HepG2 (cell line): ENCODE results near the gene ANLN.
"Not testable (repeated sequence)": the region's sequence is repeated elsewhere in the genome, so short reads cannot be mapped to it uniquely, and the experiment has no call there.

Experiments
- ASH2L ChIP-seq: fragments of 300-600, 200-600 bp; sonication (generic); IDR thresholded peaks from 2 replicates; pipeline ENCODE4 v1.7.0; 2017; ENCODE audit warnings: low read depth, mild to moderate bottlenecking, moderate library complexity, mixed read lengths, low read length; ENCODE audit not compliant: insufficient read length
- CTCF ChIP-seq: sonication (generic); formaldehyde crosslinking; IDR thresholded peaks from 2 replicates; pipeline ENCODE4 v1.5.0; 2020; ENCODE audit warnings: mild to moderate bottlenecking, missing genetic modification reagents, moderate library complexity
- HNRNPH1 ChIP-seq: fragments of 200-400 bp; formaldehyde crosslinking; optimal IDR thresholded peaks from 2 replicates; pipeline ENCODE3; 2017; ENCODE audit warnings: mild to moderate bottlenecking, low read depth, low read length
- MAZ ChIP-seq, 2 experiments: sonication (generic) in 1 of 2; formaldehyde crosslinking in 1 of 2; IDR thresholded peaks; 2 replicates each; pipeline versions ENCODE4 v1.5.0 to v1.6.1; 2012 to 2020; ENCODE audit warnings: low read depth in 2 of 2, mild to moderate bottlenecking in 2 of 2, borderline replicate concordance in 1 of 2, improper control_type of control experiment in 1 of 2, low read length in 1 of 2, missing genetic modification reagents in 1 of 2, moderate library complexity in 1 of 2
- NFIC ChIP-seq: IDR thresholded peaks from 2 replicates; pipeline ENCODE4 v1.6.1; 2012; ENCODE audit warnings: mild to moderate bottlenecking, low read length, inconsistent platforms
- NRL ChIP-seq: sonication (generic); formaldehyde crosslinking; IDR thresholded peaks from 2 replicates; pipeline ENCODE4 v1.5.0; 2020; ENCODE audit warnings: missing genetic modification reagents, mild to moderate bottlenecking, moderate library complexity, borderline replicate concordance
- PATZ1 ChIP-seq: sonication (generic); formaldehyde crosslinking; IDR thresholded peaks from 2 replicates; pipeline ENCODE4 v1.4.0; 2020; ENCODE audit warnings: missing genetic modification reagents
- POLR2A ChIP-seq, 2 experiments: IDR thresholded peaks; 2 replicates each; pipeline ENCODE4 v1.6.1; 2011; ENCODE audit warnings: low read depth in 2 of 2, low read length in 2 of 2, mild to moderate bottlenecking in 1 of 2, moderate library complexity in 1 of 2; ENCODE audit not compliant: insufficient read depth in 1 of 2
- SP1 ChIP-seq, 2 experiments: fragments of 450-650 bp in 1 of 2; sonication (generic) in 1 of 2; formaldehyde crosslinking in 1 of 2; IDR thresholded peaks; 2 replicates each; pipeline versions ENCODE4 v1.4.0 to v1.6.1; 2016 to 2020; ENCODE audit warnings: missing genetic modification reagents in 1 of 2
- SRSF1 ChIP-seq: fragments of 200-400 bp; formaldehyde crosslinking; optimal IDR thresholded peaks from 2 replicates; pipeline ENCODE3; 2017; ENCODE audit warnings: mild to moderate bottlenecking, low read depth, low read length, moderate library complexity
- TAF1 ChIP-seq: sonication (generic); formaldehyde crosslinking; IDR thresholded peaks from 2 replicates; pipeline ENCODE4 v1.4.0; 2020; ENCODE audit warnings: missing genetic modification reagents
- TCF12 ChIP-seq, 2 experiments: fragments of 450-650 bp in 1 of 2; sonication (generic) in 1 of 2; formaldehyde crosslinking in 1 of 2; IDR thresholded peaks; 2 replicates each; pipeline versions ENCODE4 v1.6.1 to v1.8.0; 2017 to 2022; ENCODE audit warnings: antibody characterized with exemption in 1 of 2, mild to moderate bottlenecking in 1 of 2, missing genetic modification reagents in 1 of 2, moderate library complexity in 1 of 2

GRCh38 chr7:36488672-36489071 lies 99.0 kb downstream of the ANLN start:
- TF ChIP-seq POLR2A (IDR thresholded peaks at IDR 0.05; ENCODE audit: insufficient read depth in 1 of 2, low read depth in 2 of 2, low read length in 2 of 2); SP1 (IDR thresholded peaks at IDR 0.05); SP1 (CRISPR knock-in tag; IDR thresholded peaks at IDR 0.05); ASH2L; PATZ1 (CRISPR knock-in tag); CTCF (CRISPR knock-in tag); TAF1 (CRISPR knock-in tag); SRSF1; NRL; HNRNPH1; NFIC; MAZ (IDR thresholded peaks at IDR 0.05; ENCODE audit: borderline replicate concordance, low read depth, low read length); MAZ (CRISPR knock-in tag; IDR thresholded peaks at IDR 0.05; ENCODE audit: low read depth); TCF12 (IDR thresholded peaks at IDR 0.05); TCF12 (CRISPR knock-in tag; IDR thresholded peaks at IDR 0.05): not testable (repeated sequence)
